HEK293T (cell line): ENCODE data around the gene IRAK1.

Source experiments
- ARNT ChIP-seq: fragments of 450-650 bp; IDR thresholded peaks from 2 replicates; pipeline ENCODE4 v1.6.1; 2017; ENCODE audit warnings: mild to moderate bottlenecking
- BHLHE40 ChIP-seq: fragments of 450-650 bp; IDR thresholded peaks from 2 replicates; pipeline ENCODE4 v1.6.1; 2016; ENCODE audit warnings: mild to moderate bottlenecking, moderate library complexity, borderline replicate concordance
- CTBP1 ChIP-seq: fragments of 450-650 bp; IDR thresholded peaks from 2 replicates; pipeline ENCODE4 v1.6.1; 2016; ENCODE audit warnings: borderline replicate concordance
- FOXA1 ChIP-seq: fragments of 450-650 bp; IDR thresholded peaks from 2 replicates; pipeline ENCODE4 v1.6.1; 2016; ENCODE audit warnings: mild to moderate bottlenecking
- FOXK2 ChIP-seq: fragments of 450-650 bp; IDR thresholded peaks from 2 replicates; pipeline ENCODE4 v1.6.1; 2016; ENCODE audit warnings: mild to moderate bottlenecking
- FOXM1 ChIP-seq: fragments of 450-650 bp; IDR thresholded peaks from 2 replicates; pipeline ENCODE4 v1.6.1; 2017; ENCODE audit warnings: mild to moderate bottlenecking, borderline replicate concordance
- HDGF ChIP-seq: fragments of 450-650 bp; IDR thresholded peaks from 2 replicates; pipeline ENCODE4 v1.6.1; 2017; ENCODE audit warnings: antibody characterized with exemption, borderline replicate concordance
- L3MBTL2 ChIP-seq: fragments of 450-650 bp; conservative IDR thresholded peaks from 2 replicates; pipeline ENCODE4 v1.6.1; 2016; ENCODE audit warnings: mild to moderate bottlenecking
- NFRKB ChIP-seq: fragments of 450-650 bp; IDR thresholded peaks from 2 replicates; pipeline ENCODE4 v1.6.1; 2016; ENCODE audit warnings: mild to moderate bottlenecking, moderate library complexity
- SP1 ChIP-seq: fragments of 450-650 bp; IDR thresholded peaks from 2 replicates; pipeline ENCODE4 v1.6.1; 2017
- SUZ12 ChIP-seq: fragments of 450-650 bp; IDR thresholded peaks from 2 replicates; pipeline ENCODE4 v1.6.1; 2016; ENCODE audit warnings: mild to moderate bottlenecking

- TF ChIP-seq HDGF, result no peak
- no peak for TF ChIP-seq ARNT
- no peak for TF ChIP-seq FOXM1
- no peak for TF ChIP-seq SUZ12
- TF ChIP-seq SP1, result no peak
- TF ChIP-seq L3MBTL2, result no peak
- TF ChIP-seq FOXK2, result no peak
- no peak for TF ChIP-seq FOXA1
- TF ChIP-seq BHLHE40, result no peak
- no peak for TF ChIP-seq NFRKB
- TF ChIP-seq CTBP1, result no peak
These were observed 18.1 kb upstream of the IRAK1 start for GRCh38 chrX:154037754-154038153.
